ENCODE measurements around the gene PAQR7. TPM values are rescaled to one million over a fixed set of nuclear protein-coding genes. Genes with fewer than 3 reads are reported as not detected.

Gene PAQR7
- total RNA-seq, 1 donor from 2014 or later: 10.8 TPM

- Histone ChIP-seq H3K27ac (no peak overlapping the region), H3K4me1 (peaks cover 28% of the 10 kb centered on the region), H3K9me3 (no peaks in the 10 kb centered on the region), H3K4me3 (no peak overlapping the region), H3K27me3 (no peaks in the 10 kb centered on the region), H3K36me3 (no peaks in the 10 kb centered on the region)
- intact Hi-C loops (cut with DNase I): no loop called here
- ATAC-seq: no peak
- TF ChIP-seq CTCF (IDR thresholded peaks at IDR 0.05): no peak
- no peak for DNase-seq
These were observed 2.8 kb downstream of the PAQR7 start for GRCh38 chr1:25872713-25873112.

GRCh38 chr1:25871704-25872494 is 3.6 kb downstream of the PAQR7 start:
- H3K27ac ChIP-seq: no peak overlapping the region
- no peaks in the 10 kb centered on the region for H3K9me3 ChIP-seq
- peaks cover 28% of the 10 kb centered on the region for H3K4me1 ChIP-seq
- ATAC-seq (peak; percentile 18), DNase-seq (peak; percentile 55)
- no peak for TF ChIP-seq CTCF (IDR thresholded peaks at IDR 0.05)
- H3K27me3 ChIP-seq: no peaks in the 10 kb centered on the region
- intact Hi-C loops (cut with DNase I): no loop called here
- H3K36me3 ChIP-seq: no peaks in the 10 kb centered on the region
- H3K4me3 ChIP-seq: no peak overlapping the region

GRCh38 chr1:25871086-25871703 is 4.3 kb downstream of the PAQR7 start:
- H3K4me3 ChIP-seq: no peak overlapping the region
- DNase-seq: peak; percentile 51

GRCh38 chr1:25870614-25871013 is 4.9 kb downstream of the PAQR7 start:
- no peaks in the 10 kb centered on the region for H3K36me3 ChIP-seq
- H3K9me3 ChIP-seq: no peaks in the 10 kb centered on the region
- TF ChIP-seq CTCF (IDR thresholded peaks at IDR 0.05): no peak
- no peaks in the 10 kb centered on the region for H3K27me3 ChIP-seq
- intact Hi-C loops (cut with DNase I): no loop called here
- no peak overlapping the region for H3K27ac ChIP-seq
- no peak for ATAC-seq
- peaks cover 25% of the 10 kb centered on the region for H3K4me1 ChIP-seq
- H3K4me3 ChIP-seq: no peak overlapping the region
- no peak for DNase-seq

More at GRCh38 chr1:25871086-25871703, 4.3 kb downstream of the PAQR7 start:
- TF ChIP-seq CTCF (IDR thresholded peaks at IDR 0.05): no peak
- Histone ChIP-seq H3K27me3 (no peaks in the 10 kb centered on the region), H3K36me3 (no peaks in the 10 kb centered on the region), H3K9me3 (no peaks in the 10 kb centered on the region), H3K27ac (no peak overlapping the region), H3K4me1 (peaks cover 28% of the 10 kb centered on the region)
- ATAC-seq: peak; percentile 3
- intact Hi-C loops (cut with DNase I): no loop called here

- ATAC-seq (no peak), DNase-seq (peak; percentile 19)
- H3K27me3 ChIP-seq: no peaks in the 10 kb centered on the region
- intact Hi-C loops (cut with DNase I): no loop called here
- peaks cover 25% of the 10 kb centered on the region for H3K4me1 ChIP-seq
- H3K4me3 ChIP-seq: no peak overlapping the region
- H3K9me3 ChIP-seq: no peaks in the 10 kb centered on the region
- H3K27ac ChIP-seq: no peak overlapping the region
- no peaks in the 10 kb centered on the region for H3K36me3 ChIP-seq
- no peak for TF ChIP-seq CTCF (IDR thresholded peaks at IDR 0.05)
These were observed 5.5 kb downstream of the PAQR7 start for GRCh38 chr1:25869909-25870606.

Measured in upper lobe of right lung (tissue), 1 donor.